Colon (tissue), 2 donors: ENCODE results near the gene MRC1.

ENCODE experiments used
- FAIRE-seq: peaks from 2 replicates; lab custom pipeline; 2012; peaks lifted over from hg19 to GRCh38; lab: Jason Lieb, UNC
- donor health status: control.
- donor health status: control.

MRC1 gene

GRCh38 chr10:17847585-17848296 is 38.6 kb downstream of the MRC1 start:
- FAIRE-seq = no peak

- FAIRE-seq = no peak
Observed at GRCh38 chr10:17848646-17849045, 39.5 kb downstream of the MRC1 start.

GRCh38 chr10:17850501-17850900 is 41.4 kb downstream of the MRC1 start:
- no peak for FAIRE-seq

GRCh38 chr10:17851611-17852010 is 42.5 kb downstream of the MRC1 start:
- FAIRE-seq = no peak

GRCh38 chr10:17854044-17854652 is 45.0 kb downstream of the MRC1 start:
- no peak for FAIRE-seq

GRCh38 chr10:17857040-17857439 is 47.9 kb downstream of the MRC1 start:
- FAIRE-seq = no peak

- no peak for FAIRE-seq
Observed at GRCh38 chr10:17859492-17860156, 50.5 kb downstream of the MRC1 start.

- FAIRE-seq = no peak
Observed at GRCh38 chr10:17861760-17862159, 52.6 kb downstream of the MRC1 start.

- no peak for FAIRE-seq
Observed at GRCh38 chr10:17865351-17865750, 56.2 kb downstream of the MRC1 start.

GRCh38 chr10:17866346-17866745 is 57.2 kb downstream of the MRC1 start:
- FAIRE-seq = no peak

- no peak for FAIRE-seq
Observed at GRCh38 chr10:17867056-17867455, 57.9 kb downstream of the MRC1 start.

GRCh38 chr10:17871036-17871435 is 61.9 kb downstream of the MRC1 start:
- FAIRE-seq = no peak

- no peak for FAIRE-seq
Observed at GRCh38 chr10:17872191-17873091, 63.3 kb downstream of the MRC1 start.

- no peak for FAIRE-seq
Observed at GRCh38 chr10:17873946-17874345, 64.8 kb downstream of the MRC1 start.

- peak; percentile 51 for FAIRE-seq
Observed at GRCh38 chr10:17877121-17877520, 68.0 kb downstream of the MRC1 start.

GRCh38 chr10:17878896-17879295 is 69.7 kb downstream of the MRC1 start:
- FAIRE-seq = no peak

GRCh38 chr10:17880601-17881000 is 71.5 kb downstream of the MRC1 start:
- no peak for FAIRE-seq

- no peak for FAIRE-seq
Observed at GRCh38 chr10:17882557-17882956, 73.4 kb downstream of the MRC1 start.

GRCh38 chr10:17883621-17884020 is 74.5 kb downstream of the MRC1 start:
- FAIRE-seq = no peak

- FAIRE-seq = no peak
Observed at GRCh38 chr10:17888189-17888588, 79.0 kb downstream of the MRC1 start.

- no peak for FAIRE-seq
Observed at GRCh38 chr10:17891435-17891834, 82.3 kb downstream of the MRC1 start.

- FAIRE-seq = no peak
Observed at GRCh38 chr10:17904564-17904963, 95.4 kb downstream of the MRC1 start.
